GM19351 (cell line): ENCODE data around the gene RFX4.
A peak's percentile ranks its signal among the peaks of the same experiment; 100 is the strongest.

Experiments
- ATAC-seq: cut with Tn5 transposase; IDR thresholded peaks from one replicate; pipeline ENCODE4 v1.9.1; 2021; ENCODE audit warnings: mild to moderate bottlenecking, moderate library complexity; ENCODE audit not compliant: unreplicated experiment

Gene RFX4

DNA sequence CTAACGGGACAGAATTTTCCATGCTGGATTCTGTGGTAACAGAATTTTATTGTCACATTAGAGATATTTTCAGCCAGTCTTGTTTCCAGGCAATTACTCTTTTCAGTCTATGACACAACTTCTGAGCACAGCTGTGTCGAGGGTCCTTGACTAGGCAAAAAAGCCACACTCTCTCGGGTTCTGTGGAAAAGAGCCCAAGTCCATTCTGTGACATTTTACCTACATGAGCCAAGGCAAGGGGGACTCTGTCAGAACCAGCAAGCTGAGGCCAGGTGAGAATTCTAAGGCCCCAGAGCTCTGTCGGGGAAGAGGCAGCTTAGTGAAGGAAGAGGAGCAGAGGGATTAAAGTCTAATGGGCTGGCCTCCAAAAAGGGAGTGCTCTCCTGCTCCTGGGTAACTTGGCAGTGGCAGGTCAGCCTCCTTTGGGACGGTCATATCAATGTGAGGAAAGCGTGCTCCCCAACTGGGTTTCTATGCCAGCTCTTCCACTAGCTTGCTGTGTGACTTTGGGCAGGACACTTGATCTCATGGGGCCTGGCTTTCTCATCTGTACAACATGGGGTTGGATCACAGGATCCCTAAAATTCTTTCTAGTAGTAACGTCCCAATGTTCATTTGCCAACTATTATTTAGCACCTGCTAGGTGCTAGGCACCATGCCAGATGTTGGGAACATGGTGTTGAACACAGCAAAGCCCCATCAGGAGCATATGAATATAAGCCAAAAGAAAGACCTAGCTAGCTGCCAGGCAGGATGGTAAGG, 175.7 kb downstream of the RFX4 start:
- ATAC-seq, result no peak

DNA sequence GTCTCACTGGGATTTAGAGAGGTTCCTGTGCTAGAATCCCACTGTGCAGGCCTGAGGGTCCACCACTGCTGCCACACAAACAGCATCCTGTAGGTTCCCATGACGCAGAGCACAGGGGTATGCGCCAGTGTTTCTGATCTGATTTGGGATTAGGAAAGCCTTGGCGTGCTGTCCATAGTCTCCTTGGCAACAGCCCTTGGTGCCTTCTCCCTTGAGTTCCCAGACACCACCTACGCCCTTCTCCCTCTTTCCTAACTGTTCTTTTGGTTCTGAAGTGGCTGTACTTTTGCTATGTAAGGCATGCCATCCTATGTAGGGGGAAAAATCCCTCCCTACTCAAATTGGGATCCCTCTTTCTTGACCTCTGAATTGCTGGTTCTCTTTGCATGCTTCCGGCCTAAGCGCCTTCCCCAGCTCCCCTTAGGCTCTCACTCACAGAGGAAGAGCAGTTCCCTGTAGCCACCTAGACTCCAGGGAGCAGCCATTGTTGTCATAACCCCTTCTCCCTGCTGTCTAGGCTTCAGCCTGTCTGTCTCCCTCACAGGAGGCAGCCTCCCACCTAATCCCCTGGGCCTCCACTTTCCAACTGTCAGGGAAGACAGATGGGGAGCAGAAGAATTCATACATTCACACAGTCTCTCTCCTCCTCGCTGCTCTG, 176.9 kb downstream of the RFX4 start:
- peak; percentile 27 for ATAC-seq

GRCh38 chr12:106760184-106760531, 177.4 kb downstream of the RFX4 start:
- ATAC-seq, result peak; percentile 99

DNA sequence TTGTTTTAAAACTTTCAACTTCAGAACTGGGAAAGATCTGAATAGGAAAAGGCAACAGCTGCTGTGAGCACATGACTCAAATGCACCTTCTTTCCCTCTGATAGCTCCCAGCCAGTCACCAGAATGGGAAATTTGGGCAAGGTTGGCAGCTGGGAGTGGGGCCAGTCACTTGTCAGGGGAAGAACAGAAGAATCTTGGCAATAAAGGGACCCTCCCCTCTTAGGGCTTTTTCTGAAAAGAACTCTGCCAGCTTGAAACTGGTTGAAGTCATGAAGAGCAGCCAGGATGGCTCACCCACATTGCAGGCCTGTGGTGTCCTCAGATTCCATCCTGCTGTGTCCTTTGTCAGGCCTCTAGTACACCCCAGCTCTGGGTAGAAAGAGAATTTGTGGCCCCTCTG, 181.4 kb downstream of the RFX4 start:
- ATAC-seq, result no peak

DNA sequence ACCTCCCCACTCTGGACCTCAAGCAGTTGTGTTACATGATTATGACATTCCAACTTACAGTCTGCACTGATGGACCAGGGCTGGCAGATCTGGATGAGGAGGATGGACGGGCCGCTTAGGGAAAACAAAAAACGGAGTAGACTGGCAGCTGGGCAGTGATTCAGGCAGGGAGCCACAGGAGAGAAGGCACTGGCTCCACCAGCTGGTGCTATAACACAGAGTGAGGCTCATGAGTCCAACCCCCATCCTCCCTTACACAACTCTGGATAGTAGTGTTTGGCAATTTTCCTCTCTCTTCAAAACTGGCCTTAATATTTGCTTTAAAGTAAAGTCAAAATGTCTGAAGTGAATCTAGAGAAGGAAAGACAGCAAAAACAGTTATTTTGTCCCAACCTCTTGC, 181.9 kb downstream of the RFX4 start:
- ATAC-seq, result no peak

- no peak for ATAC-seq
Observed at GRCh38 chr12:106766393-106766826, 183.6 kb downstream of the RFX4 start.

DNA sequence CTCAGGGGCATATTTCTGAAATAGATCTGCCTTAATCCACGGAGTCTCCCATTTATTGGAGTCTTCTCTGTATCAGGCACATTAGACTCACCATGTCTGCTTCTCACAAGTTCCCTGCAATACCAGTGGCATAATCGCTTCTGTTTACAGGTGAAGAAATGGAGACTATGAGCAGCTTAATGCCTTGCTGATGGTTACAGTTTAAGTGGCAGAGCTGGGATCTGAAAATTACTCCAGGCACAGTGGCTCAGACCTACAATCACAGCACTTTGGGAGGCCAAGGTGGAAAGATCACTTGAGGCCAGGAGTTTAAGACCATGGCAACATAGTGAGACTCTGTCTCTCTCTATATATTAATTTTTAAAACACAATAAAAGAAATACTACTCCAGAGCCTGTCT, 184.4 kb downstream of the RFX4 start:
- no peak for ATAC-seq

- no peak for ATAC-seq
Observed at GRCh38 chr12:106767954-106768822, 185.4 kb downstream of the RFX4 start.

DNA sequence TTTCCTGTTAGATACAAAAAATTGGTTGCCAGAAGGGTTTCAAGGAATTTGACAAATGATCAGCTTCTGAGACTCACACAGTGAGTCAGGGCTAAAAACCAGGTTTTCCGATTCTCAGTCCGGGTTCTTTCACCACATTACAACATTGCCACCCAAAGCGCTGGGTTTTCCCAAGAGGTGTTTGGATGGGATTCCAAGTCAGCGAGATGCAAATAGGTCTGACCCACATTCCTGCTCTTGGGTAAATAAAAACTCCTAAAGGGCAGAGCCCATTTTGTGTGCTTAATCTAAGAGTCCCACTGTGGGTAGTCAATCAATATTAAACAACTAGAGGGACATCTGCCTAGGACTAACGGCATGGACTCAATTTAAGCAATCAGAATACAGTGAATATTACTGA, 186.3 kb downstream of the RFX4 start:
- no peak for ATAC-seq

GRCh38 chr12:106769546-106769945, 186.7 kb downstream of the RFX4 start:
- no peak for ATAC-seq

GRCh38 chr12:106771425-106771824, 188.6 kb downstream of the RFX4 start:
- no peak for ATAC-seq

DNA sequence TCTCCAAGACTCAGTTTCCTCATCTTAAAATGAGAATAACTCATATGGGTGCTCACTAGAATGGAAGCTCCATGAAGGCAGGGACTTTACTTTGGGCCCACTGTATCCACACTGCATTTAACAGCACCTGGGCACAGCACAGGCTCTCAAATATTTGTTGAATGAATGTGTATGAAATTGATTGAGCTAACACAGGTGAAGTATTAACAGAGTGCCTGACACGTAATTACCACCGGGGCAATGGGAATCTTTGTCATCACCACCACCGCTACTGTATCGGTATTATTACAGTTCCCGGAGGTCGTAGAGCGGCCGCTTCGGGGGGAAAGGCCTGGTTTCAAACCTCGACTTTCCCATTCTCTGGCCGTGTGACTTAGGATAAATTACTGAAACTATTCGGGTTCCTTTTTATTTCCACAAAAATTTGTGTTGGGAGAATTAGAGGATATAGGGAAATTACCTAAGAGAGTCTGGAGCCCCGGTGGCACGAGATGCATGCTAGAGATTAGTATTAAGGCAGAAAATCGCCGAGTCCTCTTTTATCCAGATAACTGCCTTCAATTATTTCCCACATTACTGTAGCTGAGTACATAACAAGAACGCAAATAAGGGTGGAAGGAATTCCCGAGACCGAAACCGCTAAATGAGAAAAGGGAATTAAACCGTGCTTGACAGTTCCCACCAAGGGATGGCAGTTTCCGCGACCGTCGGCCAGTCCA, 190.6 kb downstream of the RFX4 start:
- ATAC-seq, result no peak

DNA sequence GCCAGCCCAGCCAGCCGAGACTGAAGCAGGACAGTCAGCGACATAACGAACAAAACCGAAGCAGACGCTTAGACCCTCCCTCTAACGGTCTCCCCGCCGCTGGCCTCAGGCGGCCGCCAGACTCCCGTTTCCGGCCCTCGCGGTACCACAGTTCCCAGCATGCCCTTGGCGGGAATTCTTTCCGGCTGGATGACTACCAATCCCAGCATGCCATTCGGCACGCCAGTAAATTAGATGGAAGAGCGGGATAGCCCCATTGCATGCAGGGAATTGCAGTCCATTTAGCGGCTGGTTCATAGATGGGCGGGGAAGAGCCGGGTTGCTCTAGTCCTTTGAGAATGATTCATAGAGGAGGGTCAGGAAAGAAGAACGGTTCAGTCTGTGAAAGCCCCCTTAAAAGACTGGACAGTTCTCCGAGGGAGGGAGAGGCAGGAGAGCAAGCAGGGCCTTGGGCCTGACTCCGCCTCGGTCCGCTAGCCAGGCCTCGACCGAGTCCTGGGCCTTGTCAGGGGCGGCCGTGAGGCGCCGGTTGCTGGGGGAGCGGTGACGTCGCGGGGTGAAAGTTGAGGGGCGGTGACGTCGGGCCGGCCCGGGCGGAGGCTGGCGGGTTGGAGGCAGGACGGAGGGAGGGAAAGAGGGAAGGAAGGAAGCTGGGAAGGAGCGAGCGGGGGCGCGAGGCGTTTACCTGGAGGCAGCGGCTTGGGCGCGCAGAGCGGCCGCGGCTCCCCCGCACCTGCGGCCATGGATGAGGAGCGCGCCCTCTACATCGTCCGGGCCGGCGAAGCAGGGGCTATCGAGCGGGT, 191.4 kb downstream of the RFX4 start, which contains the start of gene RIC8B:
Gene RIC8B, plus strand, starts transcription at position 678 of the 803 bp plus-strand sequence. Its CDS starts 64 bp downstream, at position 742.
- peak; percentile 91 for ATAC-seq

DNA sequence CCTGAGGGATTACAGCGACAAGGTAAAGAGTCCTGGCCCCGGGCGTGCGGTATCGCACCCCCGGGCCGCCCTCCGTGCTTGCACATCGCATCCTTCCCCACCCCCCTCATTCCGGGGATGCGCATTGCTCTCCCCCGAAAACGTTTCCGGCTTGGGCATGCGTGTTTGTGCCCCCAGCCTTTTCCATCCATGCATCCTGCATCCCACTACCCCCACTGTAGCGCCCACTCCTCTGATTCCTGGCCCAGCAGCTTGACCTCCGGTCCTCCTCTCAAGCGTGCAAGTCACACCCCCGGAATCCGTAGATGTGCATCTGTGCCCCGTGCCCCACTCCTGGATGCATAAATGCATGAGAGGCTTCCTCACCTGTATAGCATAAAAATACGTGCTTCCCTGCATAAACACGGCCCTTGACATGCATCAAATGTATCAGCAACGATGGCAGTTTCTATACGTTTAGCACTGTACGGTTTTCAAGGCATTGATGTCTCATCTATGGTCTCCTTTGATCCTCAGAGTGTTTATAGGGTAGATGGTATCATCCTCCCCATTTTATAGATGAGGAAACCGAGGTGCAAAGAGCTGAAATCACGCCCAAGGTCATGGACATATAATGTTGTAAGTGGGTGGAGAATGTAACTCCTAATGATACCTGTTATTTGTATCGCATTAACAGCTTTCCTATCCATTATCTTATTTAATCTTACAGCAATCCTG, 192.2 kb downstream of the RFX4 start:
- peak; percentile 11 for ATAC-seq

- no peak for ATAC-seq
Observed at GRCh38 chr12:106776897-106777296, 194.1 kb downstream of the RFX4 start.

- ATAC-seq, result no peak
Observed at GRCh38 chr12:106780010-106780631, 197.3 kb downstream of the RFX4 start.

DNA sequence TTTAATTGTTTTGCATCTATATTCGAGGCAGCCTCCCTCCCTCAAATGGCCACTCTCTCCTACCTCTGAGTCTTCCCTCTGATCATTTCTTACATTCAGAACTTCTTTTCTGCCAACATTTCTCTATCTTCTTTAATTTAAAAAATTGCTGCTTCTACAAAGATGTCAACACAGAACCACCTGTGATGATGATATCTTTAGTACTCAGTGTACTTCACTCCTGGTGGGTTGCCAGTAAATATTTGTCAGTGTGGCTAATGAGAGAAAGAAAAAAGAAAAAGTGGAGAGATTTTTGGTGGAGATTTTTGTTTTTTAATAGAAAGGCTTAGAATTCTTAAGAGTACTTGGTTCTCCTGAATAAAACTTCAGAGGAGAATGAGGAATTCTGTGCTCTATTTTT, 199.8 kb downstream of the RFX4 start:
- no peak for ATAC-seq

DNA sequence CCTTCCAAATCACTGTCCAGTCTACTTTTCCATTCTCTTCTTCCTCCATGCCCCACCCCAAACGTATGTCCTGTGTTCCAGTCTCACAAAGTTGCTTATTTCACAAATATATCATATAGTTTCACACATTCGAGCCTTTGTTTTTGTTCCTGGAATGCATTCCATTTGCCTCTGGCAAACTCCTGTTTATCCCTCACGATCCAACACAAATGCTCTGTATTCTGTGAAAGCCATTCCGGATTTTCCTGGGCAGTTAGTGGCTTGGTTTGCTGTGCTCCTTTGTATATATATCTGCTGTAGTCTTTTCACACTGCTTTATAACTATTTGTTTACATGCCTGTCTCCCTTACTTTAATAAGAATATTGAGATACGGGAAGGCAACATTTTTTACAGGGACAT, 200.7 kb downstream of the RFX4 start:
- ATAC-seq, result no peak

- ATAC-seq, result no peak
Observed at GRCh38 chr12:106790020-106790419, 207.2 kb downstream of the RFX4 start.
